ENCODE results near the gene TBC1D3B. TPM values are rescaled to one million over a fixed set of nuclear protein-coding genes. Genes with fewer than 3 reads are reported as not detected.
"Not testable (repeated sequence)": the region's sequence is repeated elsewhere in the genome, so short reads cannot be mapped to it uniquely, and the experiment has no call there.

The TBC1D3B gene
- 1 to 10 TPM; 2.0 to 2.6 TPM for total RNA-seq

DNA sequence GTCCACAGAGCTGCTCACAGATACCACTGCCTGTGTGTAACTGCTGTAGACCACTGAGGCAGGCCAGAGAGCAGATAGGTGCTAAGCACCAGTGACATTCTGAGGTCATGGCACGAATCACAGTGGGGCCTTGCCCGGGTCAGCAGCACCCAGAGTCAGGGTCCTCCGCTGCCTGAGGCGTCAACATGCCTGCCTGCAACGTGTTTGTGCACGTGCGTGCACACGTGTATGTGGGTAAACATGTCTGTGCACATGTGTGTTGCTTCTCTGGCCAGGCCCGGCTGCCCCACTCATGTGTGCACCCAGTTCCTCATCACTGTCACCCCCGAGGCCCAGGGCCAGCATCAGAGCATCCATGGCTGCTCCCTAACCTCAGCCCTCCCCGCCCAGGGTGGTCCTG lies at the start of gene TBC1D3B:
Gene TBC1D3B, minus strand, starts transcription at position 101 of the 400 bp plus-strand sequence. CDS start 1,586 bp downstream, outside the sequence.
- not testable (repeated sequence) for H3K4me1 Mint-ChIP-seq, DNase-seq, H3K4me3 Mint-ChIP-seq, H3K36me3 Mint-ChIP-seq, H3K27ac Mint-ChIP-seq, H3K9me3 Mint-ChIP-seq
- peaks cover 10% of the 10 kb centered on the region for H3K27me3 Mint-ChIP-seq

DNA sequence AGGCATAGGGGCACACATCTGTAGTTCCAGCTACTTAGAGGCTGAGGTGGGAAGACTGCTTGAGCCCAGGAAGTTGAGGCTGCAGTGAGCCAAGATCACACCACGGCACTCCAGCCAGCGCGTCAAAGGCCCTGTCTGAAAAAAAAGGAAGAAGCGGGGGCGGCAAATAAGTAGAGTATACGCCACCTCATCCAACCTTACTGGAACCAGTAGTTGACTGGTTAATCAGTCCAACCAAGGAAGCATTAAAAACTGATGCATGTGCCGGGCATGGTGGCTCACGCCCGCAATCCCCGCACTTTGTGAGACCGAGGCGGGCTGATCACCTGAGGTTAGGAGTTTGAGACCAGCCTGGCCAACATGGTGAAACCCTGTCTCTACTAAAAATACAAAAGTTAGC lies 46.5 kb upstream of the TBC1D3B start:
- H3K27ac Mint-ChIP-seq, H3K4me1 Mint-ChIP-seq, H3K4me3 Mint-ChIP-seq, H3K36me3 Mint-ChIP-seq, DNase-seq: not testable (repeated sequence)
- peaks cover 10% of the 10 kb centered on the region for H3K9me3 Mint-ChIP-seq
- H3K27me3 Mint-ChIP-seq: peaks cover 11% of the 10 kb centered on the region

DNA sequence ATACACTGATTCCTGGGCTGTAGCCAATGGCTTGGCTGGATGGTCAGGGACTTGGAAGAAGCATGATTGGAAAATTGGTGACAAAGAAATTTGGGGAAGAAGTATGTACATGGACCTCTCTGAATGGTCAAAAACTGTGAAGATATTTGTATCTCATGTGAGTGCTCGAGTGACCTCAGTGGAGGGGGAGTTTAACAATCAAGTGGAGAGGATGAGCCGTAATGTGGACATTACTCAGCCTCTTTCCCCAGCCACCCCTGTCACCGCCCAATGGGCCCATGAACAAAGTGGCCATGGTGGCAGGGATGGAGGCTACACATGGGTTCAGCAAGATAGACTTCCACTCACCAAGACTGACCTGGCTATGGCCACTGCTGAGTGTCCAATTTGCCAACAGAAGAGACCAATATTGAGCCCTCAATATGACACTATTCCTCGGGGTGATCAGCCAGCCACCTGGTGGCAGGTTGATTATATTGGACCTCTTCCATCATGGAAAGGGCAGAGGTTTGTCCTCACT lies 45.2 kb upstream of the TBC1D3B start:
- H3K4me3 Mint-ChIP-seq, DNase-seq, H3K27ac Mint-ChIP-seq, H3K36me3 Mint-ChIP-seq, H3K4me1 Mint-ChIP-seq: not testable (repeated sequence)
- Mint-ChIP-seq H3K9me3 (peaks cover 14% of the 10 kb centered on the region), H3K27me3 (peaks cover 11% of the 10 kb centered on the region)

DNA sequence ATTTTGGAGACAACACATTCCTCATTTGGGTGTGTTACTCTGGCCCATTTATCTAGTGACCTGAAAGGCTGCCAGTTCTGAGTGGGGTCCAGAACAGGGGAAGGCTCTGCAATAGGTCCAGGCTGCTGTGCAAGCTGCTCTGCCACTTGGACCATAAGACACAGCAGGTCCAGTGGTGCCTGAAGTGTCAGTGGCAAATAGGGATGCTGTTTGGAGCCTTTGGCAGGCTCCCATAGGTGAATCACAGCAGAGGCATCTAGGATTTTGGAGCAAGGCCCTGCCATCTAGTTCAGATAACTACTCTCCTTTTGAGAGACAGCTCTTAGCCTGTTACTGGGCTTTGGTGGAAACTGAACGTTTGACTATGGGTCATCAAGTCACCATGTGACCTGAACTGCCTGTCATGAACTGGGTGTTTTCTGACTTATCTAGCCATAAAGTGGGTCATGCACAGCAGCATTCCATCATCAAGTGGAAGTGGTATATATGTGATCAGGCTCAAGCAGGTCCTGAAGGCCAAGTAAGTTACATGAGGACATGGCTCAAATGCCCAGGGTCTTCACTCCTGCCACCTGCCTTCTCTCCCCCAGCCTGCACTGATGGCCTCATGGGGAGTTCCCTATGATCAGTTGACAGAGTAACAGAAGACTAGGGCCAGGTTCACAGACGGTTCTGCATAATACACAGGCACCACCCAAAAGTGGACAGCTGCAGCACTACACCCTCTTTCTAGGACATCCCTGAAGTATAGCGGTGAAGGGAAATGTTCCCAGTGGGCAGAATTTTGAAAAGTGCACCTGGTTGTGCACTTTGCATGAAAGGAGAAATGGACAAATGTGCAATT lies 44.5 kb upstream of the TBC1D3B start:
- not testable (repeated sequence) for H3K27ac Mint-ChIP-seq, H3K36me3 Mint-ChIP-seq, DNase-seq, H3K4me3 Mint-ChIP-seq, H3K4me1 Mint-ChIP-seq
- peaks cover 11% of the 10 kb centered on the region for H3K27me3 Mint-ChIP-seq
- peaks cover 14% of the 10 kb centered on the region for H3K9me3 Mint-ChIP-seq

DNA sequence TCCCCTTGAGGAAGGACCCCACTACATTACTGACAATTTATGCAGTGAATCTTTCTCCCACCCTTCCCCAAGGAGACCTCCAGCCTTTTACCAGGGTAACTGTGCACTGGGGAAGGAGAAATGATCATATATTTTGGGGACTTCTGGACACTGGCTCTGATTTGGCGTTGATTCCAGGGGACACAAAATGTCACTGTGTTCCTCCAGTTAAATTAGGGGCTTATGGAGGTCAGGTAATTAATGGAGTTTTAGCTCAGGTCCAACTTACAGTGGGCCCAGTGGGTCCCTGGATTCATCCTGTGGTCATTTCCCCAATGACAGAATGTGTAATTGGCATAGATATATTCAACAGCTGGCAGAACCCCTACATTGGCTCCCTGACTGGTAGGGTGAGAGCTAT lies 43.1 kb upstream of the TBC1D3B start:
- Mint-ChIP-seq H3K27me3 (peaks cover 11% of the 10 kb centered on the region), H3K9me3 (peaks cover 13% of the 10 kb centered on the region)
- H3K4me1 Mint-ChIP-seq, H3K27ac Mint-ChIP-seq, H3K4me3 Mint-ChIP-seq, DNase-seq, H3K36me3 Mint-ChIP-seq: not testable (repeated sequence)

DNA sequence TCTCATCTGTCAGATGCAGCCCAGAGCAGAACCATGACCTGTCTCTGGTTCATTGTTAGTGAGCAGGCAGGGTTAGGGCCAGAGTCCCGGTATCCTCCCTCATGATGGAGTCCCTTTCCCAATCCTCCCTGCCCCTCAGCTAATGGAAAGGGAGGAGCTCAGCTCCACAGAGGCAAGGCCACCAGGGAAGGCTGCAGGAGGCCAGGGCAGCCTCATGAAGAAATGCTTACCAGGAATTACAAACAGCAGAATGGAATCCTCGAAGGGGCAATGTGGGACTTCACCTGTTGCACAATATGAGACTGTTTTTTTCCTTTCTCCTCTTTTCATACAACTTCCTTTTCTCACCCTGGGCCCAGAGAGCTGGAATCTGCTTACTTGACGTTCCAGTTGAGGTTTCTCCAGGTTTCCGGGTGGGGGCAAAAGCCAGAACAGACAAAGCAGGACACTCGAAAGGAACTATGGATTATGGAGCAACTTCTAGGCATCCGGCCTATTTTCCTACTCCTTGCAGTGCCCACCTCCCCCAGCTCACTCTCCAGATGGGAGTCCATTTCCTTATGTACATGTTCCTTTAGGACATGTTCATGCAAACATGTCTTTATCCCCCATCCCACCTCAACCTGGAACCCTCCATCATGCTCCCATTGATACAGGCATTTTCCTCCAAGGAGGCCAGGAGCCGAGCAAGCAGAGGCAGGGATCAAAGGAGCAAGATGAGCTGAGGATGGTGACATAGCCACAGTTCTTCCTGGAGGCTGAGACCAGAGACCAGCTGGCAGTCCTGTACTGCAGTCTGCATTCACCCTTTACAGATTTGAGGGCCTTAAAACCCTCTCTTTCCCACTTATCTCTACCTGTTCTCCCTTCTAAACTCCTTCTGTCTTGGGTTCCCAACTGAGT lies 39.2 kb upstream of the TBC1D3B start:
- H3K36me3 Mint-ChIP-seq, H3K4me1 Mint-ChIP-seq, DNase-seq, H3K4me3 Mint-ChIP-seq, H3K27ac Mint-ChIP-seq: not testable (repeated sequence)
- H3K27me3 Mint-ChIP-seq: peaks cover 29% of the 10 kb centered on the region
- peaks cover 13% of the 10 kb centered on the region for H3K9me3 Mint-ChIP-seq

DNA sequence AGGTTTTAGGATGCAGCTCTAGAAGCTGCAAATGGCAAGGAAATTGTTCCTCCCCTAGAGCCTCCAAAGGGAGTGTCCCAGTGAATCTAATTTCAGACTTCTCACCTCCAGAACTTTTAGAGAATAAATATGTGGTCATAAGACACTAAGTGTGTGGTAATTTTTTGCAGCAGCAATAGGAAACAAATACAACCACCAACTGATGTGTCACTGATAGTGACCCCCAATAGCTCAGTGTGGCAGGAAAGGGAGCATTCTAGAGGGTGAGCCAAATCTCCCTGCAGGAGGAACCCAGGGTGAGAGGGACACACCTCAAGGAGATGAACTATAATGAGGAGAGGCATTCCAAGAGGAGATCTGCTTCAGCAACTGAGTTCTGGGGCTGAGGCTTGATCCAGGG lies 38.5 kb upstream of the TBC1D3B start:
- DNase-seq: no peak
- Mint-ChIP-seq H3K27ac (no peak overlapping the region), H3K36me3 (peaks cover 4% of the 10 kb centered on the region), H3K4me1 (peaks cover 4% of the 10 kb centered on the region), H3K4me3 (no peak overlapping the region), H3K9me3 (peaks cover 13% of the 10 kb centered on the region), H3K27me3 (peaks cover 30% of the 10 kb centered on the region)

DNA sequence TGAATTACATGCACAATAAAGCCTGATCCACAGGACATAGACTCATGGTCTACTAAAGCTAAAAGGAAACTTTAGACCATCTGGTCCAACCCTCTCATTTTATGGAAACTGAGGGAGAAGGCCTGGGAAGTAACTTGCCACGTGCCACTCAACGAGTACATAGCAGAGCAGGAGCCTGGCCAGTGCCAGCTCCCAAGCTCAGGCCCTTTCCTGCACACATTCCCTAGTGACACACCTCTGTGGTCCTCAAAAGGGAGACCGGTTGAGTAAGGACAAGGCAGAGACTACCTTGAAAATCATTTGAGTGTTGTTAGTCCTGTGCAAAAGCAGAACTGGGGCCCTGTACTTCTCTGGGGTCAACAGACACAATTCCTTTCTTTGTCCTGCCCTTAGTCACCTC lies 37.3 kb upstream of the TBC1D3B start:
- peaks cover 9% of the 10 kb centered on the region for H3K9me3 Mint-ChIP-seq
- DNase-seq: no peak
- H3K4me3 Mint-ChIP-seq: no peak overlapping the region
- H3K27ac Mint-ChIP-seq: no peak overlapping the region
- peaks cover 4% of the 10 kb centered on the region for H3K36me3 Mint-ChIP-seq
- H3K27me3 Mint-ChIP-seq: peaks cover 32% of the 10 kb centered on the region
- peaks cover 4% of the 10 kb centered on the region for H3K4me1 Mint-ChIP-seq

DNA sequence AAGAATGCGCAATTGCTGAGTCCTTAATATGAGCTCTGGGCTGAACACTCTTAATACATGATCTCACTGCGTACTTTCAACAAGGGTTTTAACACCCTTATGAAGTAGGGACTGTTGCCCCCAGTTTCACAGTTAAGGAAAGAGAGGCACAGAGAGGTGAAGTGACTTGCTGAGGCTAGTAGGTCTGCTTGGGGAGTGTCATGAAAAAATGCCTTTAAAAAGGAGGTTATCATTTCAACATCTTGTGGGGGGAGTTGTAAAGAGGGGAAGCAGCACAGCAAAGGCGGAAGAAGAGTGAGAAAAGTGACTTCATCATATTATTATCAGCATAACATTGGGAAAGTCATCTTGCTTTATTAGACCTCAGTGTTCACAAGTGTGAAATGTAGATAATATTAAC lies 36.5 kb upstream of the TBC1D3B start:
- Mint-ChIP-seq H3K9me3 (peaks cover 3% of the 10 kb centered on the region), H3K4me3 (no peak overlapping the region), H3K27ac (no peak overlapping the region), H3K36me3 (no peaks in the 10 kb centered on the region), H3K27me3 (peaks cover 27% of the 10 kb centered on the region), H3K4me1 (peaks cover 4% of the 10 kb centered on the region)
- DNase-seq: no peak

DNA sequence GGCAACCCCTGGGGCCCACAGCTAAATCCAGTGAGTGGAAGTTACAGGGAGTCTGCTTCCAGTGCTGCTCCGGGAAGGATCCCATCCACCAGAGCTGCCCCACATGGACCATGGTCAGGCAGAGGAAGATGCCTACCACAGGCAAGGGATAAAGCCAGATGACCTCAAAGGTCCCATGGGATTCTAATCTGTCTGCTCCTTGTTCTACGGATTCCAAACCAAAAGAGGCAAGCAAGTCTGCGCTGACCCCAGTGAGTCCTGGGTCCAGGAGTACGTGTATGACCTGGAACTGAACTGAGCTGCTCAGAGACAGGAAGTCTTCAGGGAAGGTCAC lies 35.8 kb upstream of the TBC1D3B start:
- H3K9me3 Mint-ChIP-seq: no peaks in the 10 kb centered on the region
- H3K4me3 Mint-ChIP-seq: no peak overlapping the region
- H3K4me1 Mint-ChIP-seq: peaks cover 4% of the 10 kb centered on the region
- DNase-seq: no peak
- H3K27ac Mint-ChIP-seq: no peak overlapping the region
- H3K27me3 Mint-ChIP-seq: peaks cover 27% of the 10 kb centered on the region
- no peaks in the 10 kb centered on the region for H3K36me3 Mint-ChIP-seq

DNA sequence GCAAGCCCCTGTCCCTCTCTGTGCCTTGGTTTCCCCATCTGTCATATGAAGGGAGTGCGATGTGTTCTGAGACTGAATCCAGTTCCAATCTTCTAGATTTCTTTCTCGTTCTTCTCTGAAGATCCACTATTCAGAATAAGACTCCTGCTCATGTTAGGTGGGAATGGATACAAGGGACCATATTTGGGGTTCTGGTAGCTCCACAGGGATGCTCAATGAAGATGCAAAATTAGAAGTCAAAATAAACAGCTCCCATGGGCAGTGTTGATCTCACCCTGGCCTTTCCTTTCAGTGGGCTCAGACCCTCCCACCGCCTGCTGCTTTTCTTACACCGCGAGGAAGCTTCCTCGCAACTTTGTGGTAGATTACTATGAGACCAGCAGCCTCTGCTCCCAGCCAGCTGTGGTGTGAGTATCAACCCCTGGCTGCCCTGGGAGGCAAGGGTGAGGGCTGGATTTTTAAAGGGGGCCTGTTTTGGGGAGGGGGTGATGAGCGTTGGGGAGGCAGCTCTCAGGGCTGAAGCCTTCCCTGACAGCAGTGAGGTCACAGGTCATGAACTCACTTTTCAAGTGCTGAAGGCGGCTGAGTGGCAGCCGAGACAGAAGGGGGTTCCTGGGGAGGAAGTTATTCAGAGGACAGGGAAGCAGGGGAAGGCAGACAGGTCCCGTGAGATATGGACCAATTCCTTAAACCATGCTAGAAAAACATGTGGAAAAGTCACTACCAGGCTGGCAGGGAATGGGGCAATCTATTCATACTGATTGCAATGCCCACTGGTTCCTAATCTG lies 35.2 kb upstream of the TBC1D3B start:
- not testable (repeated sequence) for DNase-seq, H3K9me3 Mint-ChIP-seq, H3K4me1 Mint-ChIP-seq, H3K36me3 Mint-ChIP-seq
- peak overlapping the region; percentile 2 for H3K4me3 Mint-ChIP-seq
- H3K27ac Mint-ChIP-seq: peak overlapping the region; percentile 31
- peaks cover 29% of the 10 kb centered on the region for H3K27me3 Mint-ChIP-seq

DNA sequence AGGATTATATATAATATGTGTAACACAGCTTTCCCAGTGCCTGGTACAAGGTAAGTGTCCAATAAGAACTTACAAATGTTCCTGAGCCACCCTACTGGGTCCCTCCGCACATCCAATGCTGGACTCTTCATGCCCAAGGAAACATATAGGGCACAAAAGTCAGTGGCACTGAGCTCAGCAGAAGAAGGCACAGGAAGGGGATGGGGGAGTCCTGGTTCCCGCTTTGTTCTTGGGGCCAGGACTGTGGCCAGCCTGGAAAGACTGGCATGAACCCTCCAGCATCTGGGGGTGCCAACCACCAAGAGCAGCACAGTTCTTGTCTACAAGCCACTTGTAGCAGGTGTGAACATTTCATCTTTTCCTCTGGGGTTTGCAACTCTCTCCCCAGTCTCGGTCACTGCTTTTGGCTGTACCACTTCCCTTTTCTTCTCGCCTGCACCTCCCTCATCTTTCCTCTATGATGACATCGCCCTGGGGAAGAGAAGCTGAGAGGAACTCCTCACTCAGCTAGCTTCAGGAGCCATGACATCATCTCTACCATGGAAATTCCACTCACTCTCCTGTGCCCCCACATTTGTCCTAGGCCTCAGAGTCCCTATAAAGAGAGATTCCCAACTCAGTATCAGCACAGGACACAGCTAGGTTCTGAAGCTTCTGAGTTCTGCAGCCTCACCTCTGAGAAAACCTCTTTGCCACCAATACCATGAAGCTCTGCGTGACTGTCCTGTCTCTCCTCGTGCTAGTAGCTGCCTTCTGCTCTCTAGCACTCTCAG lies 34.2 kb upstream of the TBC1D3B start, which contains the start of gene CCL4L2:
Gene CCL4L2, plus strand, starts transcription at position 625 of the 773 bp plus-strand sequence.
- H3K36me3 Mint-ChIP-seq, DNase-seq, H3K4me1 Mint-ChIP-seq, H3K9me3 Mint-ChIP-seq: not testable (repeated sequence)
- Mint-ChIP-seq H3K27ac (peak within 1 kb of the TSS; percentile 31), H3K27me3 (peaks cover 34% of the 10 kb centered on the region), H3K4me3 (peak within 1 kb of the TSS; percentile 2)

DNA sequence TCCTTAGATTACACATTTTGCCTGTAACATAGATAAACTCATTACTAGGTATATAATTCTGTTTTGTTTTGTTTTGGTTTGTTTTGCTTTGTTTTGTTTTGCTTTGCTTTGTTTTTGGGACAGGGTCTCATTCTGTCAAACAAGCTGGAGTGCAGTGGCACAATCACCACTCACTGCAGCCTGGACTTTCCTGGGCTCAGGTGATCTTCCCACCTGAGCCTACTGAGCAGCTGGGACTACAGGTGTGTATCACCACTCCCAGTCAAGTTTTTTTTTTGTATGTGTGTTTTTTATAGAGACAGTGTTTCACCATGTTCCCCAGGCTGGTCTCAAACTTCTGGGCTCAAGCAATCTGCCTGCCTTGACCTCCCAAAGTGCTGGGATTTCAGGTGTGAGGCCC lies 33.1 kb upstream of the TBC1D3B start:
- H3K9me3 Mint-ChIP-seq: no peaks in the 10 kb centered on the region
- no peaks in the 10 kb centered on the region for H3K36me3 Mint-ChIP-seq
- H3K4me1 Mint-ChIP-seq: peaks cover 8% of the 10 kb centered on the region
- peaks cover 39% of the 10 kb centered on the region for H3K27me3 Mint-ChIP-seq
- no peak overlapping the region for H3K27ac Mint-ChIP-seq
- no peak overlapping the region for H3K4me3 Mint-ChIP-seq
- no peak for DNase-seq

DNA sequence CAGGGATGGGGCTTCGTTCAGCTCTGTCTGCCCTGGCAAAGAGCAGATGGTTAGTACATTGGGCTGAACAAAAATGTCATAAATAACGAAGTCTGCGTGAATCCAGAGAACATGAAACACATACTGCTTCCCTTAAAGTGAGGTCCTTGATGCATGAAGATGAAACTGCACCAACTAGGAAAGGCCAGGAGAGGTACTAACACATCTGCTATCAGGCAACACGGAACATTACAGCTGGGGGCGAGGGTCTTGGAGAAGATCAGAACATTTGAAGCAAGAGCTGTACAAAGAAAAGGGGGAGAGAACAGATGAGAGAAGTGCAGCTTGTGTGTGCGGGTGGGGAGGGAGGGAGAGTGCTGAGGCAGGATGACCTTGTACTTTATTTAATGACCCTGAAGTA lies 30.9 kb upstream of the TBC1D3B start:
- H3K27ac Mint-ChIP-seq, H3K9me3 Mint-ChIP-seq, DNase-seq, H3K4me1 Mint-ChIP-seq, H3K36me3 Mint-ChIP-seq, H3K4me3 Mint-ChIP-seq: not testable (repeated sequence)
- peaks cover 37% of the 10 kb centered on the region for H3K27me3 Mint-ChIP-seq
